GM10248 (cell line): ENCODE results near the gene MAML3.

Source experiments
- CTCF ChIA-PET: fragments of 300-600 bp; sonication (Branson Sonifier 250); formaldehyde crosslinking; extraction: SDS; loops from one replicate; lab custom pipeline; 2021; ENCODE audit warnings: antibody characterized with exemption; lab: Yijun Ruan, JAX
- POLR2A ChIA-PET: fragments of 350-650 bp; sonication (Branson Sonifier 250); formaldehyde crosslinking; extraction: SDS; loops from one replicate; lab custom pipeline; 2020; ENCODE audit warnings: antibody characterized with exemption; lab: Yijun Ruan, JAX
- DNase-seq: peaks from one replicate; pipeline ENCODE4 v3.0.0; 2012; ENCODE audit errors: extremely low spot score
- TF ChIP-seq, protein P1 (sequence below): IDR thresholded peaks from 2 replicates; pipeline ENCODE4 v1.5.1; 2012; ENCODE audit warnings: mild to moderate bottlenecking, low read depth; ENCODE audit errors: extremely low read depth, missing control alignments, control extremely low read depth

The MAML3 gene

DNA sequence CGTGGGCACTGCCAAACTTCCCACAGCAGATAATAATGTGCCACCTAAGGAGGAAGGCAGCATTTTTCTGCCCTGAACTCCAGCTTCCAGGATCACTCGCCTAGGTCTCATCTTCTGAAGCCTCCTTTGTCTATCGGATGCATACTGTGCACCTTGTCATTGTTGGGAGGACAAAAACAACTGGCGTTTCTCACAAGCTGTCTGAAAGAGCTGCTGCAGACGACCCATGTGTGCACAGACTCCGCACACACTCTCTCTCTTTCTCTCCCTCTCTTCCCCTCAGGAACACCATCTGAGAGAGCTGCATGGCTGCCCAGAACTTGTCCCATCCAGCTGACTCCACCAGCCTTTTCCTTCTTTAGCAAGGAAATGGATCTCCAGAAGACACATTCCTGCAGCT lies 83.0 kb downstream of the MAML3 start:
- CTCF ChIA-PET, result no interaction called here
- POLR2A ChIA-PET, result no interaction called here
- TF ChIP-seq, protein P1, sequence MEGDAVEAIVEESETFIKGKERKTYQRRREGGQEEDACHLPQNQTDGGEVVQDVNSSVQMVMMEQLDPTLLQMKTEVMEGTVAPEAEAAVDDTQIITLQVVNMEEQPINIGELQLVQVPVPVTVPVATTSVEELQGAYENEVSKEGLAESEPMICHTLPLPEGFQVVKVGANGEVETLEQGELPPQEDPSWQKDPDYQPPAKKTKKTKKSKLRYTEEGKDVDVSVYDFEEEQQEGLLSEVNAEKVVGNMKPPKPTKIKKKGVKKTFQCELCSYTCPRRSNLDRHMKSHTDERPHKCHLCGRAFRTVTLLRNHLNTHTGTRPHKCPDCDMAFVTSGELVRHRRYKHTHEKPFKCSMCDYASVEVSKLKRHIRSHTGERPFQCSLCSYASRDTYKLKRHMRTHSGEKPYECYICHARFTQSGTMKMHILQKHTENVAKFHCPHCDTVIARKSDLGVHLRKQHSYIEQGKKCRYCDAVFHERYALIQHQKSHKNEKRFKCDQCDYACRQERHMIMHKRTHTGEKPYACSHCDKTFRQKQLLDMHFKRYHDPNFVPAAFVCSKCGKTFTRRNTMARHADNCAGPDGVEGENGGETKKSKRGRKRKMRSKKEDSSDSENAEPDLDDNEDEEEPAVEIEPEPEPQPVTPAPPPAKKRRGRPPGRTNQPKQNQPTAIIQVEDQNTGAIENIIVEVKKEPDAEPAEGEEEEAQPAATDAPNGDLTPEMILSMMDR, result no peak
- DNase-seq, result no peak

DNA sequence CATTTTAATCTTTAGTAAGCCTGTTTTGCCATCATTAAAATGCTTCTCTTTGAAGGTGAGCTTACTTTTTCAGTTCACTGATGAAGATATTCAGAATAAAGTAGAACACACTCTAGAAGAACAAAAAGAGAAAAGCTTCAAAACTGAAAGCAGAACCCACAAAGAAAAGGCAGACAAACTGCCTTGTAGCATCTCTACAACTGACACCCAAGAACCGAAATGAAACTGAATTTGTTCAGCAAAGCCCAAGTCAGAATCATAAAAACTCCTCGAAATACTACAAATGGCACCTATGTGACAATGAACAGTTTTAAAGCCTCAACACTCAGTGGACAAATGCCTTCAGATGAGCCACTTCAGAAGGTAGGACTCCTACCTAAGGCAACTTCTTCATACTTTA lies 83.6 kb downstream of the MAML3 start:
- ChIA-PET CTCF (no interaction called here), POLR2A (no interaction called here)
- TF ChIP-seq, protein P1, result no peak
- no peak for DNase-seq

DNA sequence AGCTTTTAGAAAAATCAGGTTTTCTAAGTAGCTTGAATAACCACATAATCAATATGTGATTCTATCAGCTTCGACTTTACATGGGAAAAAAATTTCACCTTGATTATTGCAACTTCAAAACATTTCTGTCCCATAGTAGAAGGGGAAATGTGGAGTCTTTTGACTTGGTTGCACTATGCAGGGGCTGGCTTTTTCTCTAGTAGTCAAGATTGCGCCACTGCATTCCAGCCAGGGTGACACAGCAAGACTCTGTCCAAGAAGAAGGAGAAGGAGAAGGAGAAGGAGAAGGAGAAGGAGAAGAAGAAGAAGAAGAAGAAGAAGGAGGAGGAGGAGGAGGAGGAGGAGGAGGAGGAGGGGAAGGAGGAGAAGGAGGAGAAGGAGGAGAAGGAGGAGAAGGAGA lies 84.9 kb downstream of the MAML3 start:
- CTCF ChIA-PET, result no interaction called here
- DNase-seq, result no peak
- TF ChIP-seq, protein P1, result no peak
- POLR2A ChIA-PET, result no interaction called here

DNA sequence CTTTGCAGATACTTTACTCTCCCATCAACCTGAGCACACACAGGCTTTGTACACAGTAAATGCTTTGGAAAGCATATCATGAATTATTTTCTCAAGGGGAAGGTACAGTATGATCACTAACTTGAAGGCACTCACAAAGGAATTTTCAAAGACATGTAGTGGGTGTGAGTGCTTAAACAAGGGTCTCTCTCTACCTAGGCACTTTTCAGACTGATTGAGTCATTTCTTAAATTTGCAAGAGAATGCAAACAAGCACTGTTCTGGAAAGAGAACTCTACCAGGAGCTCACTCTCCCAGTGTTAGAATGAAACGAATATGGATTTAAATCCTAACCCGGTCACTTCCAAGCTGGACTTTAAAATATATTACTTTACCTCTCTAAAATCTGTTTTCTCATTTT lies 85.7 kb downstream of the MAML3 start:
- no peak for DNase-seq
- ChIA-PET CTCF (no interaction called here), POLR2A (no interaction called here)
- TF ChIP-seq, protein P1, result no peak

DNA sequence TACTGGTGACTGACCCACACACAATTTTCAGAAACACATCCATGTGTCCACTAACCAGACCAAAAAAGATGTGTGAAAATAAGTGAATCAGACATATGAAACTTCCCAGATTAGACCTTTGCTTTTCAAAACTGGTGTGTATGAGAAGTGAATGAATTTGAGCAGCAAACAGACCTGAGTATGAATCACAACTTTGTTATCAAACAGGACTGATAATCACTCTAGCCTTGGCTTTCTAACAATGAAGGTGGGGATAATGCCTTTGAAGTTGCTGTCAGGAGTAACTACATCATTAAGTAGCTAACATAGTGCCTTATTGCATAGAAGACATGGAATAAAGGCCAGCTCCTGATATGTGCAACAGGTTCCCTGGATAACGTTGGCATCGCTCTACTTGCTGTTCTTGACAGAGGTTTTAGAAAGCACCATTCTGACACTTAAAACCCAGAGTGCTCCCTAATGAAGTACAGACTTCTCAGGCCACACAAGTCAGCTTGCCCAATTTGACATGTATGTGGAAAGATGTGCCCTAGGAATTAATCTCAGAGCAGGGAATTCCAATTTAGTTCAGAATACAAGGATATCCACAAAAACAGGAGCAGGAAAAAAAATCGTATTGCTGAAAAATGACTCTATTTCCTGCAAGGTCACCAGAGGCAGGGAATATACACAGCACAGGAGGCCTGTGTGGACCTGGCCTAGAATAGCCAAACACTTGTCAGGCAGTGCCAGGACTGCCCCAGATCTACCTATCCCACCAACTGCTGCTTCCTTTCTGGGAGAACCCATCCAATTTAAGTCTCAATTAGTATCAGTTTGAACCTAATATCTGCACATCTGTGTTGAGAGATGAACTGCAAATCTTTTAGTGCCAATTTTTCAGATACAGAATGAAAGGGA lies 87.7 kb downstream of the MAML3 start:
- TF ChIP-seq, protein P1, result no peak
- ChIA-PET CTCF (interaction anchor here (1.2 kb wide), 1 partner anchor 9 kb away, joined by 3 read pairs; no protein-coding TSS in a partner anchor), POLR2A (no interaction called here)
- DNase-seq, result no peak

DNA sequence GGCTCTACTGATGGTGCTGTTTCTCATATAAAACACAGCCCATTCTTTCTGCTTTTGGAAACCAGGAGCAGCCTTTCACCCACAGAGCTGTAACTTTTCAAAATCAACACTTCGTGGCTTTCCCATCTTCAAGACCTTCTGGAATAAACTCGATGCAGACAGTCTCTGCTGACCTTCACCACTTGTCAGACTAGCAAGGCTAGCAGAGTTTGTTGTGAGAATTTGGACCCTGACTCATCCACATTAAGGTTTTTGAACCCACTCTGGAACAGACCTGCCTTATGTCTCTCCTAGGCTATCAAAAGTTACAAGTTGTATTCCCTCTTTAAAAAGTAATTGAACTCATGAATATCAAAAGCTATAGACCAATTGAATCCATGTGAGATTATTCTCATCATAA lies 88.6 kb downstream of the MAML3 start:
- ChIA-PET CTCF (interaction anchor here (1.0 to 1.2 kb wide), 2 partner anchors 10 to 261 kb away, joined by 3 read pairs; no protein-coding TSS in a partner anchor), POLR2A (no interaction called here)
- no peak for DNase-seq
- TF ChIP-seq, protein P1, result no peak
